Ishikawa (cell line): Measurements from ENCODE around the gene TMEM254.

Source experiments
- CEBPB ChIP-seq: IDR thresholded peaks from 2 replicates; pipeline ENCODE4 v1.6.1; 2012
- EGR1 ChIP-seq: IDR thresholded peaks from 2 replicates; pipeline ENCODE4 v1.6.1; 2012
- EP300 ChIP-seq: IDR thresholded peaks from 2 replicates; pipeline ENCODE4 v1.6.1; 2012; ENCODE audit warnings: borderline replicate concordance
- FOXM1 ChIP-seq: IDR thresholded peaks from 2 replicates; pipeline ENCODE4 v1.6.1; 2012; ENCODE audit warnings: low read depth, borderline replicate concordance
- MAX ChIP-seq: IDR thresholded peaks from 2 replicates; pipeline ENCODE4 v1.6.1; 2012
- NFIC ChIP-seq: IDR thresholded peaks from 2 replicates; pipeline ENCODE4 v1.6.1; 2012
- REST ChIP-seq: IDR thresholded peaks from 2 replicates; pipeline ENCODE4 v1.6.1; 2012; ENCODE audit warnings: low read depth, mild to moderate bottlenecking
- TAF1 ChIP-seq: IDR thresholded peaks from 2 replicates; pipeline ENCODE4 v1.6.1; 2012; ENCODE audit warnings: low read depth, mild to moderate bottlenecking
- TCF12 ChIP-seq: IDR thresholded peaks from 2 replicates; pipeline ENCODE4 v1.6.1; 2012; ENCODE audit warnings: low read depth
- TEAD4 ChIP-seq: IDR thresholded peaks from 2 replicates; pipeline ENCODE4 v1.6.1; 2012
- YY1 ChIP-seq: IDR thresholded peaks from 2 replicates; pipeline ENCODE4 v1.6.1; 2012; ENCODE audit warnings: low read depth
- TF ChIP-seq, protein P1 (sequence below): IDR thresholded peaks from 2 replicates; pipeline ENCODE4 v1.6.1; 2012

DNA sequence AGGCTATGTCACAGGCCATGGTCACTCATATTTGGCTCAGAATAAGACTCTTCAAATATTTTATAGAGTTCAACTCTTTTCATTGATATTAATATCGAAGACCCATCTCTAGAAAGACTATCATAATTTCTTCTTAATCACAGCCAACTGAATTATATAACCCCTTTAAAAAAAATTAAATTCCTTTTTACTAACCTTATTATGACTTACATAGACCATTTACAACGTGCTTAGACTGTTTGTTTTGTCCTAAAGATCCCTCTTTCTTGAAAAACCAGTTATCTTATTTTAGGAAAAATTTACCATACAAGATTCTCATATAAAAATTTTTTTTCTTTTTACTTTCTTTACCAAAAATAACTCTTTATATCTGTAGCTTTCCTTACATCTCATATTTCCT is 10.2 kb upstream of the TMEM254 start:
- no peak for TF ChIP-seq TEAD4
- TF ChIP-seq REST = no peak
- TF ChIP-seq CEBPB = no peak
- TF ChIP-seq, protein P1, sequence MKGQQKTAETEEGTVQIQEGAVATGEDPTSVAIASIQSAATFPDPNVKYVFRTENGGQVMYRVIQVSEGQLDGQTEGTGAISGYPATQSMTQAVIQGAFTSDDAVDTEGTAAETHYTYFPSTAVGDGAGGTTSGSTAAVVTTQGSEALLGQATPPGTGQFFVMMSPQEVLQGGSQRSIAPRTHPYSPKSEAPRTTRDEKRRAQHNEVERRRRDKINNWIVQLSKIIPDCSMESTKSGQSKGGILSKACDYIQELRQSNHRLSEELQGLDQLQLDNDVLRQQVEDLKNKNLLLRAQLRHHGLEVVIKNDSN = no peak
- no peak for TF ChIP-seq YY1
- no peak for TF ChIP-seq MAX
- TF ChIP-seq NFIC = no peak
- TF ChIP-seq EP300 = no peak
- TF ChIP-seq TCF12 = no peak
- TF ChIP-seq TAF1 = no peak
- TF ChIP-seq FOXM1 = no peak
- TF ChIP-seq EGR1 = no peak
